Caco-2 (cell line): ENCODE measurements around the gene RAPGEF5. TPM values are rescaled to one million over a fixed set of nuclear protein-coding genes. Genes with fewer than 3 reads are reported as not detected.
A peak's percentile ranks its signal among the peaks of the same experiment; 100 is the strongest.

Experiments used
- BruUV-seq: library from RNA; stranded (reverse); fragments of 400-500 nt; replicated peaks from 2 replicates; lab custom pipeline; 2021; lab: Mats Ljungman, UMichigan
- CTCF ChIA-PET: fragments of 300-600 bp; sonication (Branson Sonifier 250); formaldehyde crosslinking; loops from one replicate; lab custom pipeline; 2022; ENCODE audit warnings: antibody characterized with exemption; lab: Charles Lee
- POLR2A ChIA-PET: fragments of 300-600 bp; sonication (Branson Sonifier 250); formaldehyde crosslinking; loops from one replicate; lab custom pipeline; 2022; ENCODE audit warnings: antibody characterized with exemption; lab: Charles Lee
- DNase-seq, 2 experiments: peaks; one replicate each; pipeline versions ENCODE4 v3.0.0 to v3.0.0-alpha.2; 2020 to 2022
- H3K27me3 ChIP-seq: replicated peaks from 2 replicates; pipeline ENCODE4 v1.6.0; 2011; ENCODE audit warnings: low read length; ENCODE audit not compliant: control insufficient read depth, insufficient read depth
- H3K36me3 ChIP-seq: 2 replicates; pipeline ENCODE4 v1.5.1; 2011; ENCODE audit warnings: low read length; ENCODE audit not compliant: control insufficient read depth, insufficient read depth
- H3K4me1 ChIP-seq: fragments of 250-450 bp; sonication (Bioruptor Pico); 2 replicates; pipeline ENCODE4 v1.5.1; 2020; ENCODE audit warnings: mild to moderate bottlenecking
- H3K4me3 ChIP-seq: 2 replicates; pipeline ENCODE4 v1.5.1; 2011; ENCODE audit warnings: low read depth, mild to moderate bottlenecking, control low read depth, low read length
- H3K9me3 ChIP-seq: fragments of 250-450 bp; sonication (Bioruptor Pico); 2 replicates; pipeline ENCODE4 v1.5.1; 2020; ENCODE audit warnings: mild to moderate bottlenecking, moderate library complexity
- H3K27ac Mint-ChIP-seq: one replicate; pipeline ENCODE4 v1.8.0; 2022; ENCODE audit warnings: mixed read lengths; ENCODE audit not compliant: unreplicated experiment
- H3K27me3 Mint-ChIP-seq: one replicate; pipeline ENCODE4 v1.8.0; 2022; ENCODE audit warnings: mixed read lengths; ENCODE audit not compliant: insufficient read depth, unreplicated experiment
- H3K36me3 Mint-ChIP-seq: one replicate; pipeline ENCODE4 v1.8.0; 2022; ENCODE audit warnings: mild to moderate bottlenecking, mixed read lengths; ENCODE audit not compliant: insufficient read depth, unreplicated experiment
- H3K4me1 Mint-ChIP-seq: one replicate; pipeline ENCODE4 v1.8.0; 2022; ENCODE audit warnings: low read depth, mixed read lengths; ENCODE audit not compliant: unreplicated experiment
- H3K4me3 Mint-ChIP-seq: one replicate; pipeline ENCODE4 v1.8.0; 2022; ENCODE audit warnings: mild to moderate bottlenecking, moderate library complexity, mixed read lengths; ENCODE audit not compliant: unreplicated experiment
- H3K9me3 Mint-ChIP-seq: one replicate; pipeline ENCODE4 v1.8.0; 2022; ENCODE audit warnings: mixed read lengths; ENCODE audit not compliant: unreplicated experiment
- CTCF ChIP-seq, 2 experiments: fragments of 200-600 bp in 1 of 2; IDR thresholded peaks; 1 replicate in 1 of 2; 2 replicates in 1 of 2; pipeline versions ENCODE4 v1.5.1 to v1.8.0; 2011 to 2022; ENCODE audit warnings: antibody characterized with exemption in 1 of 2, control low read depth in 1 of 2, inconsistent platforms in 1 of 2, low read depth in 1 of 2, low read length in 1 of 2, mild to moderate bottlenecking in 1 of 2, moderate library complexity in 1 of 2; ENCODE audit not compliant: insufficient read depth in 1 of 2, severe bottlenecking in 1 of 2, unreplicated experiment in 1 of 2
- intact Hi-C: fragments of 100-400 bp; cut with micrococcal nuclease; formaldehyde crosslinking; loops from one replicate; pipeline ENCODE4 v1.10.0; 2022; ENCODE audit not compliant: unreplicated experiment
- total RNA-seq: library from RNA; stranded (reverse); gene quantifications from 2 replicates; pipeline ENCODE4 v1.2.3, GENCODE V29; 2022

The RAPGEF5 gene
- total RNA-seq, 1 experiment from 2014 or later, result 16.9 TPM

GRCh38 chr7:22361320-22361719, 4.4 kb upstream of the RAPGEF5 start:
- Histone ChIP-seq H3K4me1 (peaks cover 32% of the 10 kb centered on the region), H3K9me3 (no peaks in the 10 kb centered on the region), H3K27me3 (no peaks in the 10 kb centered on the region), H3K36me3 (no peaks in the 10 kb centered on the region), H3K4me3 (no peak overlapping the region)
- Mint-ChIP-seq H3K27ac (no peak overlapping the region), H3K27me3 (no peaks in the 10 kb centered on the region), H3K4me1 (peaks cover 20% of the 10 kb centered on the region), H3K9me3 (no peaks in the 10 kb centered on the region), H3K36me3 (no peaks in the 10 kb centered on the region), H3K4me3 (no peak overlapping the region)
- POLR2A ChIA-PET, result no interaction called here
- CTCF ChIA-PET, result no interaction called here
- TF ChIP-seq CTCF (IDR thresholded peaks at IDR 0.05; ENCODE audit: insufficient read depth in 1 of 2, low read depth in 1 of 2, low read length in 1 of 2, severe bottlenecking in 1 of 2, unreplicated experiment in 1 of 2), result no peak
- no peak for DNase-seq
- no TSS peak for BruUV-seq
- intact Hi-C loops, result no loop called here

GRCh38 chr7:22358820-22359697, 2.1 kb upstream of the RAPGEF5 start:
- no peaks in the 10 kb centered on the region for H3K9me3 Mint-ChIP-seq

More at GRCh38 chr7:22358820-22359697, 2.1 kb upstream of the RAPGEF5 start:
- Histone ChIP-seq H3K36me3 (no peaks in the 10 kb centered on the region), H3K4me3 (no peak overlapping the region), H3K9me3 (no peaks in the 10 kb centered on the region), H3K4me1 (peaks cover 32% of the 10 kb centered on the region), H3K27me3 (no peaks in the 10 kb centered on the region)
- peaks cover 26% of the 10 kb centered on the region for H3K4me1 Mint-ChIP-seq
- no peaks in the 10 kb centered on the region for H3K27me3 Mint-ChIP-seq
- H3K36me3 Mint-ChIP-seq, result no peaks in the 10 kb centered on the region
- no TSS peak for BruUV-seq
- ChIA-PET POLR2A (interaction anchor here (1.2 kb wide), 1 partner anchor 21 kb away, joined by 3 read pairs; no protein-coding TSS in a partner anchor), CTCF (no interaction called here)
- DNase-seq, result peak; percentile 69 to 82
- intact Hi-C loops, result loop anchor here (1.0 to 10.0 kb wide), 6 partner anchors 13 to 128 kb away; no protein-coding TSS in a partner anchor
- no peak for TF ChIP-seq CTCF (IDR thresholded peaks at IDR 0.05; ENCODE audit: insufficient read depth in 1 of 2, low read depth in 1 of 2, low read length in 1 of 2, severe bottlenecking in 1 of 2, unreplicated experiment in 1 of 2)
- H3K4me3 Mint-ChIP-seq, result peak overlapping the region; percentile 15
- peak overlapping the region; percentile 11 for H3K27ac Mint-ChIP-seq
